Retinal pigment epithelial cell (primary cell): ENCODE data around the gene RBM19.

Experiments
- DNase-seq: peaks from one replicate; pipeline ENCODE4 v3.0.0-alpha.2; 2010; ENCODE audit warnings: low read depth
- H3K4me3 ChIP-seq: 2 replicates; pipeline ENCODE4 v1.5.1; 2011; ENCODE audit warnings: mild to moderate bottlenecking, low read length, control low read depth, moderate library complexity
- TF ChIP-seq, protein P1 (sequence below): conservative IDR thresholded peaks from 2 replicates; pipeline ENCODE4 v1.5.1; 2011; ENCODE audit warnings: low read depth, low read length, control low read depth, inconsistent platforms

The RBM19 gene

DNA sequence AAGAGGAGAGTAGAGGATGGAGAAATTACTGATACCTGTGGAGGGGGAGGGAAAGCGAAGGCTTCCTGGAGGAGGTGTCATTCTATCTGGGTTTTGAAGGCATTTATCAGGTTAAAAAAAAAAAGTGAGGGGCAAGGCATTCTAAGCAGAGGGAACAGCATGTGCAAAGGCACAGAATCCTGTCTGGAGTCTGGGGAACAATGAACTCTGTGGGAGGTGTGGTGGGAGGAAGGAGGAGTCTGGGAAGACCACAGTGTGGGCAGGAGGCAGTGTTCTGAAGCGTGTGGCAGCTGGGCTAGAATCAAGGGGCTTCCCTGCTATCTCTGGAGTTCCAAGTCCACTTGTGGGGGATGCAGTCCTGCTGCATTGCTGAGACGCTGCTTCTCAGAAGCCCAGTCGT lies 123.4 kb downstream of the RBM19 start:
- TF ChIP-seq, protein P1, sequence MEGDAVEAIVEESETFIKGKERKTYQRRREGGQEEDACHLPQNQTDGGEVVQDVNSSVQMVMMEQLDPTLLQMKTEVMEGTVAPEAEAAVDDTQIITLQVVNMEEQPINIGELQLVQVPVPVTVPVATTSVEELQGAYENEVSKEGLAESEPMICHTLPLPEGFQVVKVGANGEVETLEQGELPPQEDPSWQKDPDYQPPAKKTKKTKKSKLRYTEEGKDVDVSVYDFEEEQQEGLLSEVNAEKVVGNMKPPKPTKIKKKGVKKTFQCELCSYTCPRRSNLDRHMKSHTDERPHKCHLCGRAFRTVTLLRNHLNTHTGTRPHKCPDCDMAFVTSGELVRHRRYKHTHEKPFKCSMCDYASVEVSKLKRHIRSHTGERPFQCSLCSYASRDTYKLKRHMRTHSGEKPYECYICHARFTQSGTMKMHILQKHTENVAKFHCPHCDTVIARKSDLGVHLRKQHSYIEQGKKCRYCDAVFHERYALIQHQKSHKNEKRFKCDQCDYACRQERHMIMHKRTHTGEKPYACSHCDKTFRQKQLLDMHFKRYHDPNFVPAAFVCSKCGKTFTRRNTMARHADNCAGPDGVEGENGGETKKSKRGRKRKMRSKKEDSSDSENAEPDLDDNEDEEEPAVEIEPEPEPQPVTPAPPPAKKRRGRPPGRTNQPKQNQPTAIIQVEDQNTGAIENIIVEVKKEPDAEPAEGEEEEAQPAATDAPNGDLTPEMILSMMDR, result no peak

DNA sequence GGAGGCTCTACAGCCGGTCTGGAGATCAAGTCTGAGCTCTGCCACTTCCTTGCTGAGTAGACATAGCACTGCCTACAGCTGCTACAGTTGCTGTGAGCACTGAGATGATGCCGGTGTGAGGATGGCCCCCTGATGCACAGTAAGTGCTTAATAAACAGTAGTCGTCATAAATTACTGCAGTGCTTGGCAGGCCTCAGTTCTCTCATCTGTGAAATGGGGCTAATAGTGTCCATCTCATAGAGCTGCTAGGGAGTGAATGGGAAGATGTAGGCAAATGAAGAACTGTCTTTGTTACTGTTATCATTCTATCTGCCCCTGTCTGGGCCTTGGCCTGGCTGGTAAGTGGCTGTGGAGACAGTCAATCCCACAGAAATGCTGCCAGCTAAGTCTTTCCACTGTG lies 124.3 kb downstream of the RBM19 start:
- no peak overlapping the region for H3K4me3 ChIP-seq

More for the DNA sequence above, 123.4 kb downstream of the RBM19 start:
- H3K4me3 ChIP-seq, result no peak overlapping the region
- DNase-seq, result no peak

DNA sequence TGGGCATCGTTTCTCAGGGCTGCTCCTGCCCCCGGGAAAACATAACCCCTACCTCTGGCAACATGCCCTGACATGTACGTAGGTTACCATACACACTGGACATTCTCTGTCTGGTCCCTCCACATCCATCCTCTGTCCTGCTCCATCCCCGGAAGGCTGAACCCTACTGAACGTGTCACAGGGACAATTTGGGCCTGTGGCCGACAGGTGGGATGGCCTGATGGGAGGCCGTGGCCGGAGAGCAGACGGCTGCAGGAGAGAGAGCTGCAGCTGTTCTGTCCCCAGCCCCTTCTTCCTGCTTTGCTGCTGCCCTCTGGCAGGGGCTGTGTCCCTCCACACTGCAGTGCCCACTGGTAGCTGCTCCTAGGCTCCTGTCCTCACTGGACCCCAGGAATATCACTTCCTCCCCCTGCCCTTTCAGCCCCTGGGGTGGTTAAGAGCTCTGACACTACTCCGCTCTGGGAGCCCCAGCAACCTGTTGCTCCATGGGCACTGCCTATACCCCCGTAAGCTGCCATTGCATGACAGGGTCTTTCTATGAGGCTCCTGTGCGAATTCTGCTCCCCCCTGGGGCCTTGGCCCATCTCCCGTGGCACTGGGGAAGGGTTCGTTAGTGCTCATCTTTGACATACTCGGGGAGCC lies 125.6 kb downstream of the RBM19 start:
- no peak overlapping the region for H3K4me3 ChIP-seq
- TF ChIP-seq, protein P1, result no peak
- no peak for DNase-seq

More for the DNA sequence above, 124.3 kb downstream of the RBM19 start:
- DNase-seq, result no peak
- TF ChIP-seq, protein P1, result no peak

DNA sequence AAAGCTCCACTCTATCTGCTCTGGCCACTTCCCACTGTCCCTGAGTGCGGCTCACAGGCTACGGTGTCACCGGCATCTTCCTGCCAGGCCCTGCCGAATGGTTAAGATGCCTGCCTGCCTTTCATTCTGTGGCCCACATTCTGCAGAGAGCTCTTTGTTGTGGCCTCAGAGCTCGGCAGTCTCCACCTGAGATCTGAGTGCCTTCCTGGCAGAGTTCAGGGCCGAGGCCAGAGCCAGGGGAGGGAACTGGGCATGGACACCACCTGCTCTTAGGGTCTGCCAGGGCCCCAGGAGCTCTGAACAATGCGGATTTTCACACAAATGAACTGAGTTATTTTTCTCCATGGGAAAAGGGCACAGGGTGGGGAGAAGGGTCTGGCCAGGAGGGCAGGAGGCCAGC lies 127.2 kb downstream of the RBM19 start:
- TF ChIP-seq, protein P1, result no peak
- no peak overlapping the region for H3K4me3 ChIP-seq
- DNase-seq, result no peak

DNA sequence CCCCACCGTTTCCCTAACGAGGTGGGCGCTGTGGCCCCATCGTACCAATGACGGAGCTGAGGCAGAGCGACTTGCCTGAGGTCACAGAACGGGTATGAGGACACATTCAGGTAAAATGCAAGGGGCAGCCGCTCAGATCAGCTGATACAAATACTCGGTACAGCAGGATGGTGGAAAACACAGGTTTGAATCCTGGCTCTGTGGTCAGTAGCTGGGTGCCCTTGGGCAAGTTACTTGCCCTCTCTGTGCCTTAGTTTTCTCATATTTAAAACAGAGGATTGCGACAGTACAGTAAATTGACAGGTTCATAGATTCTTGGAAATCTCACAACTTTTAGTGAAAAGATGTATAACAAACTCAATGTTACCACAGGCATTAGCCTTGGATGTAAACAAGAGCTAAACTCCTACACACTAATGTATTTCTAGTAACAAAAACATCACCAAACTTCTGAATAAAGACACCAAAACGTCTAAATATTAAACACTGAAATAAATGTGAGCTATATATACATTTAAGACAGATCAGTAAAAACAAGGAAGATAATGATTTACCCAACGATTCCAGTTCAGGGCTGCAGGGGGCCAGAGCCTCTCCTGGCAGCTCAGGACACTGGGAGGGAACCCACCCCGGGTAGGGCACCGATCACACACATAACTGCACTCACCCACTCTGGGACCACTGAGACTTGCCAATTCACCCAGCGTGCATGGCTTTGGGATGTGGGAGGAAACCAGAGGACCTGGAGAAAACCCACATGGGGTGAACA lies 128.4 kb downstream of the RBM19 start:
- no peak for DNase-seq
- TF ChIP-seq, protein P1, result peak; percentile 19

DNA sequence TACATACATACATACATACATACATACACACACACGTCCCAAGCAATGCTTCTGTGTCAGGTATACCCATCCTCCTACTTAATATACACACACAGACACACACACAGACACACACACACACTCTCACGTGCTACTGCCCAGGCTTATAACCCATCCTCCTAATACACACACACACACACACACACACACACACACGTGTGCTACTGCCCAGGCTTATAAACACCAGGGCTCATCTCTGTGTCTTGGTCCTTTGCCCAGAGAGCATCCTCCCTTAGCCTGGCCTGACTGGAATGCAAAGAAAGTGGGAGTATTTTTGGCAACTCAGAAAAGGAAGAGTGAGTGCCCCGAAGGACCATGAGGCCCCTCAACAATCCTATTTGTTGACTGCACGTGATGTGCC lies 129.0 kb downstream of the RBM19 start:
- no peak overlapping the region for H3K4me3 ChIP-seq
- TF ChIP-seq, protein P1, result no peak
- DNase-seq, result no peak

More for the DNA sequence above, 128.4 kb downstream of the RBM19 start:
- no peak overlapping the region for H3K4me3 ChIP-seq

DNA sequence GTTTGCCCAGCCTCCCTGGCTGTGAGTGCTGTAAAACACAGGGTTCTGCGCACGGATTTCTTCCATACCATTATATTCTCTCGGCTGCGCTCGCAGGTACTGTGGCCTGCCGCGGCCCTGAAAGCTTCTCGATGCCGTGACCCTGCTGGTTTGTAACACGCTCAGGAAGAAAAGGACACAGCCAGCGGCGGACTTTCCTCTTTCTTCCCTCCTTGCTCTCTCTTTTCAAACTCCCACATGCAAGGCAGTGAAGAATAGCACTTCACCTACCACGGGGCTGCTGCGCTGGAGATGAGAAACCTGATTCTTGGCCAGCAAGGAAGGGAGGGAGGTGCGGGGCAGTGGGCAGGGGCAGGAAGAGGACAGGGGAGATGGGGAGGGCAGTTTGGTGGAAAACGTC lies 130.2 kb downstream of the RBM19 start:
- H3K4me3 ChIP-seq, result no peak overlapping the region
- TF ChIP-seq, protein P1, result no peak

More for the DNA sequence above, 130.2 kb downstream of the RBM19 start:
- DNase-seq, result no peak
